Tongue (tissue), 2 donors: Measurements from ENCODE around the gene OR4E1. TPM values are rescaled to one million over a fixed set of nuclear protein-coding genes. Genes with fewer than 3 reads are reported as not detected.
"Not testable (repeated sequence)": the region's sequence is repeated elsewhere in the genome, so short reads cannot be mapped to it uniquely, and the experiment has no call there.

Source experiments
- DNase-seq: peaks from one replicate; pipeline ENCODE4 v3.0.0-alpha.2; 2015
- total RNA-seq: library from RNA; depleted of rRNA; stranded (reverse); fragments of >200 nt; gene quantifications from one replicate; pipeline ENCODE4 v1.2.3, GENCODE V29; 2014

Gene OR4E1
- total RNA-seq: not detected

DNA sequence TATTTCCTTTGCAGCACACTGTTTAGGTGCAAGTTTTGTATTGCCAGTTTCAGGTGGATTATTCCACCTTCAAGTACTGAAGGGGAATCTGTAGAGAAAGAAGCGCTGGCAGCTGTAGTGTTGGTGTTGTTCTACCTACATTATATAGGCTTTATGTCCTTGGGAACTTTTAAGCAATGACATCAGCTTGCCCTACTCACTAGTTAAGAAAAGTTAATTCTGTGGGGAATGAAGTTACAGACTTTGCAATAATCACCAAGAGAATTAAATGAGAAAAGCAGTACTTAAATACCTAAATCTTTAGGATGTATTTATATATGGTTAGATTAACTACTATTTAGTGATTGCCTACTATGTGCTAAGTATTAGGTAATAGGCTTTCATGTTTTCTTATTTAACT lies at the start of gene OR4E1:
Gene OR4E1, minus strand, starts transcription at position 101 of the 400 bp plus-strand sequence. CDS start 2,883 bp downstream, outside the sequence.
- no peak for DNase-seq

- no peak for DNase-seq
These were observed 47.9 kb upstream of the OR4E1 start for GRCh38 chr14:21721504-21721903.

- no peak for DNase-seq
These were observed 46.2 kb upstream of the OR4E1 start for GRCh38 chr14:21719841-21720240.

DNA sequence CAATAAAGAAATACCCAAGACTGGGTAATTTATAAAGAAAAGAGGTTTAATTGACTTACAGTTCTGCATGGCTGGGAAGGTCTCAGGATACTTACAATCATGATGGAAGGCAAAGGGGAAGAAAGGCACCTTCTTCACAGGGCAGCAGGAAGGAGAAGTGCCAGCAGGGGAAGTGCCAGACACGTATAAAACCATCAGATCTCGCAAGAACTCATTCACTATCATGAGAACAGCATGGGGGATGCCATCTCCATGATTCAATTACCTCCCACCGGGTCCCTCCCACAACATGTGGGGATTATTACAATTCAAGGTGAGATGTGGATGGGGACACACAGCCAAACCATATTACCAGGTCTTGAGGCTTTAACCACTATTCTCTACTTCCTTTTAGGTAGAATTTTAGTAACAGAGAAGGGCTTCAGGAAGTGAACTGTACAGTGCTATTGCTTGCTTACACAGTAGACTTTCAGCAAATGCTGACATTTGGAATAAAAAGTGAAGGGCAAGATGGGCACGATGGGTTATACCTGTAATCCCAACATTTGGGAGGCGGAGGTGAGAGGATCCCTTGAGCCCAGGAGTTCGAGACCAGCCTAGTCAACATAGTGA lies 40.8 kb upstream of the OR4E1 start:
- no peak for DNase-seq

GRCh38 chr14:21712036-21712435 lies 38.4 kb upstream of the OR4E1 start:
- no peak for DNase-seq

- DNase-seq: peak; percentile 53
These were observed 37.8 kb upstream of the OR4E1 start for GRCh38 chr14:21711360-21711961.

GRCh38 chr14:21704338-21704737 lies 30.7 kb upstream of the OR4E1 start:
- DNase-seq: no peak

DNA sequence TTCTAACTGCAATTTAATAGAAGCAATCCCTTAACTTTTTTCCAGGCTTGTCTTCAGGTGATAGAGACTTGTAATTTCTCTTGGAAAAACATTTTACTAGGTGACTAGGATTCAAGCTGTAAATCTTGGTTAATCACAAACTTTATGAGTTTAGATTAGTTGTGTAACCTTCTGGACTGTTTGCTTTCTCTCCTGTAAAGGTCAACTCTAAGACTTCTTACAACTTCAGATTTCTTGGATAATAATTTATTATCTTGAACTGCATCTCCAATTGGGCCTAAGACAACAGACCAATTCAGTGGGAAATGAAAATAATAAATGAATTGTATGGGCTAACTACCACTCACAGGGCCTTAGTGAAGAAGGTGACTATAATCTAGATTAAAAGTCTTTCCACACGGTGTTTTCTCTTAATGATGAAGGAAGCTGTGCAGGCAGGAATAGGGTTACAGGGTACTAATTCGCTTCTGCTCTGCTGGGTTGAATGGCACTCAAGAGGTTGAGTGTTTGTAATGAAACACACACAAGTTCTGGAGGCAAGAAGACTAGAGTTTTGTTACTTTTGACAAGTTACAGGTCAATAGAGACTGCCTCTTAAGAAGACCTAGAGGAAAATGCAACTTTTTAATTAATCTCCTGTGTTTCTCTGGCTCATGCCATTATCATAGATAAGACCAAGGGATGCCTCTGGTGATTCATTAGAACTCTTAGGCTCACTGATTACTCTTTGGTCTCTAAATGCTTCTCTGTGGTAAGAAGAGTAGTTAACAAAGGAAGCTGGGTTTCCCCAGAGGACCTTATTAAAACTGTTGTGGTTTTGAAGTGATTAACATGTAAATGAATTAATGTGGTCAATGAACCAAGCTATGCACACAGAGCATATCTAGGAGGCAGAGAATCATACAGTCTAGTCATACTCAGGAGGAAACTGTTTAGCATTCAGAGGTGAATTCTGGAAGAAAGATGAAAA lies 30.0 kb upstream of the OR4E1 start:
- no peak for DNase-seq

GRCh38 chr14:21702316-21702715 lies 28.7 kb upstream of the OR4E1 start:
- DNase-seq: no peak

- DNase-seq: no peak
These were observed 25.9 kb upstream of the OR4E1 start for GRCh38 chr14:21699551-21699950.

GRCh38 chr14:21698538-21698937 lies 24.9 kb upstream of the OR4E1 start:
- not testable (repeated sequence) for DNase-seq

GRCh38 chr14:21697662-21698061 lies 24.0 kb upstream of the OR4E1 start:
- not testable (repeated sequence) for DNase-seq

- DNase-seq: no peak
These were observed 20.8 kb upstream of the OR4E1 start for GRCh38 chr14:21694425-21694824.

GRCh38 chr14:21686468-21686867 lies 12.8 kb upstream of the OR4E1 start:
- no peak for DNase-seq

DNA sequence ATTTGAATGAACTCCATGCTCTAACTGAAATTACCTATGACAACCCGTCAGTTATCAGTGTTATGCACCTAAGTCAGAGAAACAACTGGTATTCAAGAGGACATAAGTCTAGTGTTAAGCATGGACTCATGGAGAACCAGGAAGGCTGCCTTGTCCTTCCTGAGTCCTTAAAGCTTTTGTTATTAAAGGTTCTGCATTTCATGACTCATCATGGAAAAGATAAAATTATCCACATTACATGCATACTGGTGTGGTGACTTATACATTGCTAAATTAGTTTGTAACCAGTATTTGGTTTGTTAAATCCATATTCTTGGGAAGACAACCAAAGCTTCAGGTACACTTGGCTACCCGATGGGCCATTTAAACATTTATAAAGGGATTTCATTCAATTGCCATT lies 6.5 kb upstream of the OR4E1 start:
- DNase-seq: no peak

DNA sequence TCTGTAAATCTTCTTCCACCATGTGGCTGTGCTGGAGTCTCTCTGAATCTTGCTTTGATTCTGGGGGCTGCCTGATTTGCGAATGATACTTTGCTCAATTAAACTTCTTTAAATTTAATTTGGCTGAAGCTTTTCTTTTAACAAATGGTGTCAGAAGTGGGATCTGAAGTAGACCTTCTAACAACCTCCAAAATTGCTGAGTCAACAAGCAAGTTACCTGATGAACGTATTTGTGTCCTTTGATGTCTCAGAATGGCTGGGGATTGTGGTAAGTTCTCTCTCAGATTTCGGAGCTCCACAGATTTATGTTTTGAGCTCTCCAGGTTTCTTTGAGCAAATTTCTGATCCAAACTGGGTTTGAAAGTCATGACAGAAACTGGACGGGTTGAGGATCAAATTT lies 1.9 kb upstream of the OR4E1 start:
- no peak for DNase-seq

- no peak for DNase-seq
These were observed 1.5 kb downstream of the OR4E1 start for GRCh38 chr14:21672116-21672515.

- no peak for DNase-seq
These were observed 2.2 kb downstream of the OR4E1 start for GRCh38 chr14:21671371-21671770.

GRCh38 chr14:21669284-21669683 lies 4.3 kb downstream of the OR4E1 start:
- no peak for DNase-seq

DNA sequence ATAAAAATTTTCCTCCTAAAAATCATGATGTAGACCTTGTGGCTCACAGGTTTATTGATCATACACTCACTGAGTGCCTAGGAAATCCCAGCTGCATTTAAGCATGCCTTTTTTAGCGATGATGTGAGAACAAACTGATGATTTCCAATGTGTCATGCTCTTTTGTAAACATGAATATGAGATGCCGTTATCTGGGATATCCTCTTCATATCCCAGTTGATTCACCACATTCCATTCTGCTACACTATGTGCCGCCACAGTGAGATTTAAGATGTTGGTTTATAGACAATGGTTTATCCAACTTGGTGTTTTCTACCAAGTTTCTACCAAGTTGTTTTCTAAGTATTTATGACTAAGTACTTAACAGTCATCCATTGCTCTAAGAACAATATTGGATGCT lies 5.2 kb downstream of the OR4E1 start:
- no peak for DNase-seq

DNA sequence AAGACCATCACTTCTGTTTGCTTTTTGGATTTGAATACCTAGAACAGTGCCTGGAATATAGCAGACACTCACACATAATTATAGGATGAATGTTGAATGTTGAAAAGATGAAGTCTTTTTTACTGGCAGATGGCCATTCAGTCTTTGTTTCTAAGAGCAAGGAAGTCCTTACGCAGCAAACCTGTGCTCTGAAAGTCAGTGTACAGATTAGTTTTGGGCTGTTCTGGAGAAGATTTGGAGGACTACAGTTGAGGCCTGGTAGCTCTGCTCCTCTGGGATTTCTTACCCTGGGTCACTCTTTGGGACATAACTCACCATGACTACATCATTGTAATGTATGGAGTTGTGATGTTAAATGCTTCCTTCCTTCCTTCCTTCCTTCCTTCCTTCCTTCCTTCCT lies 16.6 kb downstream of the OR4E1 start:
- DNase-seq: no peak

GRCh38 chr14:21654215-21654614 lies 19.4 kb downstream of the OR4E1 start:
- no peak for DNase-seq

DNA sequence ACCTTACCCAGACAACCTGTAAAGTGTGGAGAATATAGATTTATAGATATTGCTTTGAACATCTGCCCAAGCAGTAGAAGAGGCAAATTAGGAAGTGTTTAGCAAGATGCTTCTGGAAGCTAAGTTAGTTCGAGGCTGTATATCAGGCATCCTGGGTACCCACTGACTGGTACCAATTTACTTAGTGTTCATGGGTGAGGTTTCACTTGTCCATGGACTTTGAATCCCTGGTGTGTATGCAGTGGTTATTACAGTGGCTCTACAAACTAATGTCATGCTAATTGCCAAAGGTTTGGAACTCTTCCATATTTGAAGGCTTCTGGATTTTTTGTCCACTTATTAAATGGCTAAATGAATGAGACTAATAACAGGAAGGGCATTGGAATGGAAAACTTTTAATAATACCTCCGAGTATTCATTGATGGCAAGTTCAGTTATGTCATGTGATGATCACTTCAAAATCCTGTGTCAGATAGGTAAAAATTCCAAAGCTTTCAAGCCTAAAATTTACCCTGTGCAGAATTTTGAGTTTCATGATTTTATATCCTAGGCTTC lies 20.2 kb downstream of the OR4E1 start, which contains the start of gene OR4E2:
Gene OR4E2, plus strand, starts transcription at position 505 of the 555 bp plus-strand sequence. CDS start 11,248 bp downstream, outside the sequence.
- DNase-seq: no peak
